ENCODE measurements around the gene USP15.
"Not testable (repeated sequence)": the region's sequence is repeated elsewhere in the genome, so short reads cannot be mapped to it uniquely, and the experiment has no call there.

Gene USP15

DNA sequence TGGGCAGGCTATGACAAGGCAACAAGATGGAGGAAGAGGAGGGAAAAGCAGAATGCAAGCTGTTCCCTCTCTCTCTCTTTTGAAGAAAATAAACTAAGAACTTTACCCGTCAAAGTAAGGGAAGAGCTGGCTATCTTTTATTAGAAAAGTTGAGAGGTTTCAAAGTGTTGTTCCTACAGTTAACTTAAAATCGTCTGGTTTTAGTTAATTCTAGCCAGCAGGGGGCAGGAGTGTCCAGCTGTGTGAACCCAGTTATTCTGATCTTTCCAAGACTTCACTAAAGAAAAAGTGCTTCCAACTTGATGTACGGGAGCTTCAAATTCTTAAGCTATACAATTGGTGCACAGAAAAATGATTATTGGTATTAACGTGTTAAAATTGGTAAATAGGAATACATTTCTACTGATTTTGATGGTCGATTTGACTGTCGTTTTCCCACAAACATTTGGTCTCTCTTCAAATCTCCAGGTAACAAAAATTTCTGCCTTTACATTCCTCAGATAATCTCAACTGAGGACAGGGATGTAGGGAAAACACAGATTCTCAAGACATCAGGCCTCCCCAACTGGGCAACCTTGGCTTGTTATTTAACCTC lies 178.0 kb downstream of the USP15 start:
- ChIA-PET CTCF (interaction anchor here (0.6 to 1.2 kb wide), 10 partner anchors 10 to 944 kb away, joined by 3 to 7 read pairs (median 4); no protein-coding TSS in a partner anchor), POLR2A (ENCODE audit: low non-redundant PET) (no interaction called here)
- TF ChIP-seq, protein P1, sequence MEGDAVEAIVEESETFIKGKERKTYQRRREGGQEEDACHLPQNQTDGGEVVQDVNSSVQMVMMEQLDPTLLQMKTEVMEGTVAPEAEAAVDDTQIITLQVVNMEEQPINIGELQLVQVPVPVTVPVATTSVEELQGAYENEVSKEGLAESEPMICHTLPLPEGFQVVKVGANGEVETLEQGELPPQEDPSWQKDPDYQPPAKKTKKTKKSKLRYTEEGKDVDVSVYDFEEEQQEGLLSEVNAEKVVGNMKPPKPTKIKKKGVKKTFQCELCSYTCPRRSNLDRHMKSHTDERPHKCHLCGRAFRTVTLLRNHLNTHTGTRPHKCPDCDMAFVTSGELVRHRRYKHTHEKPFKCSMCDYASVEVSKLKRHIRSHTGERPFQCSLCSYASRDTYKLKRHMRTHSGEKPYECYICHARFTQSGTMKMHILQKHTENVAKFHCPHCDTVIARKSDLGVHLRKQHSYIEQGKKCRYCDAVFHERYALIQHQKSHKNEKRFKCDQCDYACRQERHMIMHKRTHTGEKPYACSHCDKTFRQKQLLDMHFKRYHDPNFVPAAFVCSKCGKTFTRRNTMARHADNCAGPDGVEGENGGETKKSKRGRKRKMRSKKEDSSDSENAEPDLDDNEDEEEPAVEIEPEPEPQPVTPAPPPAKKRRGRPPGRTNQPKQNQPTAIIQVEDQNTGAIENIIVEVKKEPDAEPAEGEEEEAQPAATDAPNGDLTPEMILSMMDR (conservative IDR thresholded peaks at IDR 0.05; ENCODE audit: low read depth), result peak; percentile 73
- peak; percentile 41 for DNase-seq (ENCODE audit: low spot score)
- H3K27ac ChIP-seq, result no peak overlapping the region

DNA sequence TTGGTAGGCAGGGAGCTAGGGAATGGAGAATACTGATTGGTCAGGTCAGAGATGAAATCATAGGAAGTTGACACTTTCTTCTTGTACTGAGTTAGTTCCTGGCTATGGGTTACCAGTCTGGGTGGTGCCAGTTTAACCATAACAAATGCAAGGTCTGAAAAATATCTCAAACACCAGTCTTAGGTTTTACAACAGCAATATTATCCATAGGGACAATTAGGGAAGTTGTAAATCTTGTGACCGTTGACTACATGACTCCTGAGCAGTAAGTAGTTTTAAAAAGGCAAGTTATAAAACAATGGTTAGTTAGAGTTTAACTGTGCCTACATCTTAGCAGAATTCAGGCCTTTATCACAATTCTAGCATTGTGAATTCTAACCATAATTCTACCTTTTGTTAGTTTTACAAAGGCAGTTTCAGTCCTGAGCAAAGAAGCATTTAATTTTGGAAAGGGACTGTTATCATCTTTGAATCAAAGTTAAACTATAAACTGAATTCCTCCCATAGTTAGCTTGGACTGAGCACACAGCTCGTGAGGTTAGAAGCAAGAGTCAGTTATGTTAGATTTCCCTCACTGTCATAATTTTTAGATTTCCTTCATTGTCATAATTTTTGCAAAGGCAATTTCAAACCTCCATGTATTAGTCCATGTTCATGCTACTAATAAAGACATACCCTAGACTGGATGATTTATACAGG lies 186.7 kb downstream of the USP15 start:
- DNase-seq (ENCODE audit: low spot score), result no peak
- no peak overlapping the region for H3K27ac ChIP-seq
- ChIA-PET POLR2A (ENCODE audit: low non-redundant PET) (no interaction called here), CTCF (interaction anchor here (0.7 to 1.1 kb wide), 2 partner anchors 11 to 886 kb away, joined by 3 to 4 read pairs; no protein-coding TSS in a partner anchor)
- TF ChIP-seq, protein P1 (conservative IDR thresholded peaks at IDR 0.05; ENCODE audit: low read depth), result no peak

DNA sequence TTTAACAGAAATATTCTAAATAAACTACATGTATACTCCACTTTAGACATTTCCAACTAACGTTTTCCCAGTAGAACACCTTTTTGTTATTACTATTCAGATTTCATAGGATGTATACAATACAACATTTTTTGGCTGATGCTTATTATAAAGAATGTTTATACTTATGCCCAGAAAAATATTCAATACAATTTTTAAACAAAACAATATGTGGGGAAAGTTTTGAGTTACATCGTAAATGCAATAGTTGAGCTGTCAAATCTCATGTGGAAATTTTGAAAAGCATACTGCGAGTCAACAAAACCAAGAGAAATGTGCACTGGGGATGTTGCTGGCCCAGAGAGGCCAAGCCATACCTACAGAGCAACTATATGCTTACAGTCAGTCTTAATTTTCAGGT lies 188.2 kb downstream of the USP15 start:
- no peak for DNase-seq (ENCODE audit: low spot score)
- H3K27ac ChIP-seq, result no peak overlapping the region
- CTCF ChIA-PET, result interaction anchor here (0.6 to 1.1 kb wide), 2 partner anchors 10 to 12 kb away, joined by 3 read pairs; no protein-coding TSS in a partner anchor
- POLR2A ChIA-PET (ENCODE audit: low non-redundant PET), result no interaction called here
- TF ChIP-seq, protein P1 (conservative IDR thresholded peaks at IDR 0.05; ENCODE audit: low read depth), result no peak

DNA sequence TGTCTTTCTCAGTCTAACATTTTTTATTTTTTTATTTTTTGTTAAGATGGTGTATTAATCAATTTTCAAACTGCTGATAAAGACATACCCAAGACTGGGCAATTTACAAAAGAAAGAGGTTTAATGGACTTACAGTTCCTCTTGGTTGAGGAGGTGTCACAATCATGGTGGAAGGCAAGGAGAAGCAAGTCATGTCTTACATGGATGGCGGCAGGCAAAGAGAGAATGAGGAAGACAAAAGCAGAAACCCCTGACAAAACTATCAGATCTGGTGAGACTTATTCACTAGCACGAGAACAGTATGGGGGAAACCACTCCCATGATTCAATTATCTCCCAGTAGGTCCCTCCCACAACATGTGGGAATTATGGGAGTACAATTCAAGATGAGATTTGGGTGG lies 195.2 kb downstream of the USP15 start:
- CTCF ChIA-PET; DNase-seq (ENCODE audit: low spot score); H3K27ac ChIP-seq; POLR2A ChIA-PET (ENCODE audit: low non-redundant PET): not testable (repeated sequence)

DNA sequence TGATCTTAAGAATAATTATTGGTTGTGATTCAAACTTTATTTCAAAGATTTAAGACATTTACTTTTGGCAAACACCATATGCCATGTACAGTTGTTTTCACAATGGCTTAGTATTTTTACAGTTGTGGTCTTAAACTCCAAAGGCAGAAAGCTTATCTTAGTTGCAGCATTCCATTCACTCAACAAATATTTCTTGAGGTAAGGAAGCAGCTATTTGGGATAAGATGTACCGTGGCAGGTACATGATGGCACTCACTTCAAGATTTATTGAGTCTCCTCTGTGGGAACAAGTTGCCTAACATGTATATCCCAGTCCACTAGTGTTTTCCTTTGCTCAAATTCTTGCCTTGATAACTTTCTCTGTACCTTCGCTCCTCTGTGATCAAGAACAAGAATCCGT lies 198.4 kb downstream of the USP15 start:
- TF ChIP-seq, protein P1 (conservative IDR thresholded peaks at IDR 0.05; ENCODE audit: low read depth), result no peak
- DNase-seq (ENCODE audit: low spot score), result no peak
- ChIA-PET POLR2A (ENCODE audit: low non-redundant PET) (no interaction called here), CTCF (no interaction called here)
- no peak overlapping the region for H3K27ac ChIP-seq

DNA sequence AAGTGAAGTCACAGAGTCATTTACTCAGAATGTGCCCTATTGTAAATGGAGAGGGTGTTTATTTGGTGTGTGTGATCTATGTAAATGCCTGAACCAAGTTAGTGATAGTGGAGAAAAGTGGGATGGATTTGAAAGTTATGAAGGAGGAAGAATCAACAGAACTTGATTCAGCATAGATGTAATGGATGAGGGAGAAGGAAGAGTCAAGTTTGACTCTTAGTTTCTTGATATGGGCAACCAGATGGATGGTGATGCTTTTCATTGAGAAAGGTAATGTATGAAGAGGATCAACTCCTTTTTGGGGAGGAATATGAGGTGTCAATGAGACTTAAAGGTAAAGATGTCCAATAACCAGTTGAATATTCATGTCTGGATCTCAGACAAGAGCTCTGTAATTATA lies 199.8 kb downstream of the USP15 start:
- CTCF ChIA-PET, result interaction anchor here (0.6 kb wide), 1 partner anchor 192 kb away, joined by 4 read pairs; no protein-coding TSS in a partner anchor
- no peak for DNase-seq (ENCODE audit: low spot score)
- TF ChIP-seq, protein P1 (conservative IDR thresholded peaks at IDR 0.05; ENCODE audit: low read depth), result no peak
- POLR2A ChIA-PET (ENCODE audit: low non-redundant PET), result no interaction called here
- no peak overlapping the region for H3K27ac ChIP-seq

DNA sequence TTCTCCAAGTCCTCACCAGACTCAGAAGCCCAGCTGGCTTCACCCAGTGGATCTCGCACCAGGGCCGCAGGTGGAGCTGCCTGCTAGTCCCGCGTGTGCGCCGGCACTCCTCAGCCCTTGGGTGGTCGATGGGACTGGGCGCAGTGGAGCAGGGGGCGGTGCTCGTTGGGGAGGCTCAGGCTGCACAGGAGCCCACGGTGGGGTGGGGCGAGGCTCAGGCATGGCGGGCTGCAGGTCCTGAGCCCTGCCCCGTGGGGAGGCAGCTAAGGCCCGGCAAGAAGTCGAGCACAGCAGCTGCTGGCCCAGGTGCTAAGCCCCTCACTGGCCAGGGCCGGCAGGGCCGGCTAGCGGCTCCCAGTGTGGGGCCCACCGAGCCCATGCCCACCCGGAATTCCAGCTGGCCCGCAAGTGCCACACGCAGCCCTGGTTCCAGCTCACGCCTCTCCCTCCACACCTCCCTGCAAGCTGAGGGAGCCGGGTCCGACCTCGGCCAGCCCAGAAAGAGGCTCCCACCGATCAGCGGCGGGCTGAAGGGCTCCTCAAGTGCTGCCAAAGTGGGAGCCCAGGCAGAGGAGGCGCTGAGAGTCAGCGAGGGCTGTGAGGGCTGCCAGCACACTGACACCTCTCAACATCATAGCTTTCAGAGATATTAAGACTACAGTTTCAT lies 201.1 kb downstream of the USP15 start:
- POLR2A ChIA-PET (ENCODE audit: low non-redundant PET), result interaction anchor here (0.6 kb wide), 1 partner anchor 343 kb away, joined by 5 read pairs; no protein-coding TSS in a partner anchor
- CTCF ChIA-PET, result interaction anchor here (0.6 kb wide), 2 partner anchors 169 to 1960 kb away, joined by 3 to 4 read pairs; no protein-coding TSS in a partner anchor
- not testable (repeated sequence) for DNase-seq (ENCODE audit: low spot score); H3K27ac ChIP-seq

DNA sequence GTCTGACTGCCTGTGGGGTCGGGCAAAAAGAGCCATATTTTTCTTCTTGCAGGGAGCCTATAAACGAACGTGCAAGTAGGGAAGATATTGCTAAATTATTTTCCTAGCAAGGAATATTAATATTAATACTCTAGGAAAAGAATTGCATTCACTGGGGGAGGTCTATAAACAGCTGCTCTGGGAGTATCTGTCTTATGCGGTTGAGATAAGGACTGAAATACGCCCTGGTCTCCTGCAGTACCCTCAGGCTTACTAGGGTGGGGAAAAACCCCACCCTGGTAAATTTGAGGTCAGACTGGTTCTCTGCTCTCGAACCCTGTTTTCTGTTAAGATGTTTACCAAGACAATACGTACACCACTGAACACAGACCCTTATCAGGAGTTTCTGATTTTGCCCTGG lies 203.0 kb downstream of the USP15 start:
- POLR2A ChIA-PET (ENCODE audit: low non-redundant PET); H3K27ac ChIP-seq; DNase-seq (ENCODE audit: low spot score): not testable (repeated sequence)
- CTCF ChIA-PET, result interaction anchor here (0.7 kb wide), 1 partner anchor 350 kb away, joined by 3 read pairs; no protein-coding TSS in a partner anchor

Data from RWPE1 (cell line).